ENCODE measurements around the gene VIPAS39.

The VIPAS39 gene

DNA sequence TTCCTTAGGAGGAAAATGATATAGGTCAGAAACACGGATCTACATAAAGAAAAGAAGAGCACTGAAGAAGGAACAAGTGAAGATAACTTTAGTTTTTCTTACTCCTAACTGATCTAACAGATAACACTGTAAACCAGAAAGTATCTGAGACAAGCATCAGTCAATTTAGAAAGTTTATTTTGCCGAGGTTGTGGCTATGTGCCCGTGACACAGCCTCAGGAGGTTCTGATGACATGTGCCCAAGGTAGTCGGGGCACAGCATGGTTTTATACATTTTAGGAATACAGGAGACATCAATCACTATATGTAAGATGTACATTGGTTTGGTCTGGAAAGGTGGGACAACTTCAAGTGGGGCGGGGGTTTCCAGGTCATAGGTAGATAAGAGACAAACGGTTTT lies 57.2 kb downstream of the VIPAS39 start:
- DNase-seq (ENCODE audit: low read depth, low spot score) = no peak
- no peaks in the 10 kb centered on the region for H3K4me1 ChIP-seq (ENCODE audit: insufficient read depth, insufficient read length)
- no peaks in the 10 kb centered on the region for H3K27me3 ChIP-seq (ENCODE audit: insufficient read depth, insufficient read length)
- no peak overlapping the region for H3K9ac ChIP-seq (ENCODE audit: insufficient read length, low read depth)
- H3K4me3 ChIP-seq (ENCODE audit: insufficient read length, low read depth) = no peak overlapping the region
- TF ChIP-seq ZNF274 (IDR thresholded peaks at IDR 0.05; ENCODE audit: low read depth, low read length) = no peak
- TF ChIP-seq SUZ12 (IDR thresholded peaks at IDR 0.05; ENCODE audit: extremely low read depth, insufficient read depth, insufficient read length) = no peak
- no peak for TF ChIP-seq YY1 (IDR thresholded peaks at IDR 0.05; ENCODE audit: insufficient read depth, insufficient read length)
- H3K36me3 ChIP-seq (ENCODE audit: insufficient read depth, insufficient read length, low read length) = no peaks in the 10 kb centered on the region
- H3K9me3 ChIP-seq (ENCODE audit: insufficient read depth, low read length) = no peaks in the 10 kb centered on the region

DNA sequence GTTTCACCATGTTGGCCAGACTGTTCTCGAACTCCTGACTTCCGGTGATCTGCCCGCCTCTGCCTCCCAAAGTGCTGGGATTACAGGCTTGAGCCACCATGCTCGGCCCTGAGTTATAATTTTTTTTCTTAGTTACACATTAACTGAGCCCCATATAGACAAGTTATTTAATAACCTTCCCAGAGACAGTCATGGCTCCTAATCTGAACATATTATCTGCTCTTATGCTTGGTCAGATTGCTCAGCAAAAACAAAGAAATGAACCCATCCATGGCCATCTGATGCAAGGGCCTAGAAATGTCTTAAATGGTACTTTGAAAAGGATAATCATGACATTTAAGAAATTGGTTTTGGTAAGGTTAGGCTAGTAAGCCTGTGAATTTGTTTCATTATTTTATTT lies 67.2 kb downstream of the VIPAS39 start:
- TF ChIP-seq SUZ12 (IDR thresholded peaks at IDR 0.05; ENCODE audit: extremely low read depth, insufficient read depth, insufficient read length) (no peak), ZNF274 (IDR thresholded peaks at IDR 0.05; ENCODE audit: low read depth, low read length) (no peak), YY1 (IDR thresholded peaks at IDR 0.05; ENCODE audit: insufficient read depth, insufficient read length) (no peak)
- Histone ChIP-seq H3K4me3 (ENCODE audit: insufficient read length, low read depth) (no peak overlapping the region), H3K4me1 (ENCODE audit: insufficient read depth, insufficient read length) (no peaks in the 10 kb centered on the region), H3K9me3 (ENCODE audit: insufficient read depth, low read length) (no peaks in the 10 kb centered on the region), H3K36me3 (ENCODE audit: insufficient read depth, insufficient read length, low read length) (no peaks in the 10 kb centered on the region), H3K27me3 (ENCODE audit: insufficient read depth, insufficient read length) (no peaks in the 10 kb centered on the region), H3K9ac (ENCODE audit: insufficient read length, low read depth) (no peak overlapping the region)
- no peak for DNase-seq (ENCODE audit: low read depth, low spot score)

DNA sequence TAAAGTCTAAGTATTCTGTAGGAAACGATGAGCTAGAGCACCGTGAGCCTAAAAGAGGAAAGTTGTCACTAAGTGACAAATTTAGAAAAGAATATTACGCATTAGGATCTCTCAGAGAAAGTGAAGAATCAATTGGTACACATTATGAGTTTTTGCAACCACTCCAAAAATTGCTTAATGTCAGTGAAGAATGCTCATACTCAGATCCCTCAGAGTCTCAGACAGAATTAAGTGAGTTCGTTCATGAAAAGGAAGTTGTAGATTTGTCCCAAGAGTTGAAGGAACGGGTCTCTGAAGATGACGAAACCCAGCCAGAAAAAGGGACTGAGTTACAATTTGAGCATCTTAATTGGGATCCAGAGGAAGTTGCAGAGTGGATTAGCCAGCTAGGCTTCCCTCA lies 78.7 kb downstream of the VIPAS39 start:
- Histone ChIP-seq H3K4me1 (ENCODE audit: insufficient read depth, insufficient read length) (no peaks in the 10 kb centered on the region), H3K27me3 (ENCODE audit: insufficient read depth, insufficient read length) (no peaks in the 10 kb centered on the region), H3K9ac (ENCODE audit: insufficient read length, low read depth) (no peak overlapping the region), H3K36me3 (ENCODE audit: insufficient read depth, insufficient read length, low read length) (no peaks in the 10 kb centered on the region), H3K4me3 (ENCODE audit: insufficient read length, low read depth) (no peak overlapping the region), H3K9me3 (ENCODE audit: insufficient read depth, low read length) (peaks cover 12% of the 10 kb centered on the region; the same call in 1 of the 2 replicates)
- TF ChIP-seq SUZ12 (IDR thresholded peaks at IDR 0.05; ENCODE audit: extremely low read depth, insufficient read depth, insufficient read length) = no peak
- TF ChIP-seq YY1 (IDR thresholded peaks at IDR 0.05; ENCODE audit: insufficient read depth, insufficient read length) = no peak
- no peak for TF ChIP-seq ZNF274 (IDR thresholded peaks at IDR 0.05; ENCODE audit: low read depth, low read length)
- DNase-seq (ENCODE audit: low read depth, low spot score) = no peak

DNA sequence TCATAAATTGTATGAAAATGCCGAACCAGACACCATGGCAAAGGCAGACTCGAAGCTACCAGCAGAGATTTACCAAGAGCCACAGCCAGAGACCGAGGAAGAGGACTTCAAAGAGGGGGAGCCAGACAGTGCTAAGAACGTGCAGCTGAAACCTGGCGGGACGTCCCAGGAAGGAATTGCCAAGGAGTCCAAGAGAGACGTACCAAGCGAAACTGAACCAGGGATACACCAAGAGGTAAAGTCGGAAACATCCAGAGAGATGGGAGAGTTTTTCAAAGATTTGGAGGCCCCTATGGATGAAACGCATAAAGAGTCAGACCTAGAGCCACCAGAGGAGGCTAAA lies 79.9 kb downstream of the VIPAS39 start:
- TF ChIP-seq SUZ12 (IDR thresholded peaks at IDR 0.05; ENCODE audit: extremely low read depth, insufficient read depth, insufficient read length) (no peak), YY1 (IDR thresholded peaks at IDR 0.05; ENCODE audit: insufficient read depth, insufficient read length) (no peak), ZNF274 (IDR thresholded peaks at IDR 0.05; ENCODE audit: low read depth, low read length) (no peak)
- no peak for DNase-seq (ENCODE audit: low read depth, low spot score)
- H3K9ac ChIP-seq (ENCODE audit: insufficient read length, low read depth) = peak overlapping the region; percentile 88
- peak overlapping the region; percentile 72 for H3K4me3 ChIP-seq (ENCODE audit: insufficient read length, low read depth)
- no peaks in the 10 kb centered on the region for H3K36me3 ChIP-seq (ENCODE audit: insufficient read depth, insufficient read length, low read length)
- no peaks in the 10 kb centered on the region for H3K27me3 ChIP-seq (ENCODE audit: insufficient read depth, insufficient read length)
- no peaks in the 10 kb centered on the region for H3K4me1 ChIP-seq (ENCODE audit: insufficient read depth, insufficient read length)
- H3K9me3 ChIP-seq (ENCODE audit: insufficient read depth, low read length) = peaks cover 12% of the 10 kb centered on the region; the same call in 1 of the 2 replicates

DNA sequence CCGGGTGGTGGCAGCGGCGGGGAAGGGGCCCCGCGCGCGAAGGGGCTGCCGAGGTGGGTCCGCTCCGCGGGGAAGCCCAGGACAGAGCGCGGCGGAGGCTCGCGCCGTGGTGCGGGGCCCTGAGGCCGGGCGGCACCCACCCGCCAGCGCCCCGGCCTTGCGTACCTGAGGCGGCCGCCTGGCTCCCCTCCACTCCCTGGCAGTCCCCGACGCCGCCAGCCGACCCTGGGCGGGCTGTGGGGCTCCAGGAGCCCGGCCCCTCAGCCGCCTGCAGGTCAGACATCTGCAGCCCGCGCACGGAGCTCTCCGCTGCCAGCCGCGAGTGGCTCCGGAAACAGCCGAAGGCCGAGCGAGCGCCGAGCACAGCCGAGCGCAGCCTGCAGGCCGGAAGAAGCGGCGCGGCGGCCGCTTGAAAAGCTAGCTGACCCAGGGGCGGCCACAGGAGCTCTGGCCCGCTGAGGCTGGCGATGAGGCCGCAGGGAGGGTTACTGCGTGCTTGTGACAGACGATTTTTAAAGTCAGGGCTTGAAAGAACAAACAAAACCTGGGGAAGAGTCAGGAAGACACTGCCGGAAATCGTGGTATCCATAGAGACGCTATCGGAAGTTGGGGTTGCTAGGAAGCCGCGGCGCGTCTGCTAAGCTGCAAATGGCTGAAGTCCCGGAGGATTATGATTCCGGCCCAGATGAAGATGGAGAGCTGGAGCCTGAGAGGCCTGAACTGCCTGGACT lies 80.5 kb downstream of the VIPAS39 start, which contains the start of the genes SAMD15 and TMED8:
TSS of gene SAMD15 (plus strand) at position 609 of the 731 bp plus-strand sequence. CDS start at position 649, 40 bp downstream.
TSS of gene TMED8 (minus strand) at position 324 of the 731 bp plus-strand sequence. CDS start at position 283, 41 bp downstream.
- H3K9me3 ChIP-seq (ENCODE audit: insufficient read depth, low read length) = peaks cover 12% of the 10 kb centered on the region; the same call in 1 of the 2 replicates
- H3K9ac ChIP-seq (ENCODE audit: insufficient read length, low read depth) = peak within 1 kb of the TSS; percentile 88
- H3K36me3 ChIP-seq (ENCODE audit: insufficient read depth, insufficient read length, low read length) = no peaks in the 10 kb centered on the region
- TF ChIP-seq SUZ12 (IDR thresholded peaks at IDR 0.05; ENCODE audit: extremely low read depth, insufficient read depth, insufficient read length) (no peak), ZNF274 (IDR thresholded peaks at IDR 0.05; ENCODE audit: low read depth, low read length) (no peak), YY1 (IDR thresholded peaks at IDR 0.05; ENCODE audit: insufficient read depth, insufficient read length) (no peak)
- DNase-seq (ENCODE audit: low read depth, low spot score) = peak; percentile 58
- H3K4me1 ChIP-seq (ENCODE audit: insufficient read depth, insufficient read length) = no peaks in the 10 kb centered on the region
- peak within 1 kb of the TSS; percentile 72 for H3K4me3 ChIP-seq (ENCODE audit: insufficient read length, low read depth)
- no peaks in the 10 kb centered on the region for H3K27me3 ChIP-seq (ENCODE audit: insufficient read depth, insufficient read length)
